GM18511 (cell line): Measurements from ENCODE around the gene CX3CL1.
"Not testable (repeated sequence)": the region's sequence is repeated elsewhere in the genome, so short reads cannot be mapped to it uniquely, and the experiment has no call there.

Experiments
- ATAC-seq: cut with Tn5 transposase; IDR thresholded peaks from one replicate; pipeline ENCODE4 v1.9.1; 2021; ENCODE audit warnings: mild to moderate bottlenecking, moderate library complexity; ENCODE audit not compliant: unreplicated experiment

The CX3CL1 gene

GRCh38 chr16:57356547-57356946 is 15.7 kb upstream of the CX3CL1 start:
- no peak for ATAC-seq

DNA sequence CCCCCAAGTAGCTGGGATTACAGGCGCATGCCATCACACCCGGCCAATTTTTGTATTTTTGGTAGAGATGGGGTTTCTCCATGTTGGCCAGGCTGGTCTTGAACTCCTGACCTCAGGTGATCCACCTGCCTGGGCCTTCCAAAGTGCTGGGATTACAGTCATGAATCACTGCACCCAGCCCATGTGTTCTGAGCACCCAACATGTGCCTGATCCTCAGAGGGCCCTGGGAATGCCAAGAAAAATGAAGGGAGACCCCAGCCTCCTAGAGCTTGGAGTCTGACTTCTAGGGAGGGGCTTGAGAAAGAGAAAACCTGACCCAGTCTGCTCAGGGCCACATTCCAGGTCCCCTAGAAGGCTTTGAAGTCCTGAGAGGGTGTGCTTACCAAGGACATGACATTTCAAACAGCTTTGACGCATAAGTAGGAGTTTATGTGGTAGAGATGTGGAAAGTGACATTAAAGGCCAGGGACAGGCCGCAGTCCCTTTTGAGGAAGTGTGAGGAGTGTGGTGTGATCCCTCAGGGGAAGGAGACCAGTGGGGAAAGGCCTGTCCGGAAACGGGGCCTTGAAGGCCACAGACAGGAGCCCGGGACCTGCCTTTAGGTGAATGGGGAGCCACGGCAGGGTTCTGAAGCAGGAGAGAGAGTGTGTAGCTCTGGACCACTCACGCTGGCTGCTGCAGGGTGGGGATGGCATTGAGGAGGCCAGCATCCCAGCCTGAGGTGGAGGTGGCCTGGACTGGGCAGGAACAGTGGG is 14.8 kb upstream of the CX3CL1 start:
- peak; percentile 56 for ATAC-seq

- ATAC-seq = no peak
Measured at GRCh38 chr16:57358086-57358420, 14.2 kb upstream of the CX3CL1 start.

GRCh38 chr16:57358527-57359095 is 13.7 kb upstream of the CX3CL1 start, which contains the start of gene CCL22:
TSS of gene CCL22 (plus strand) at chr16:57358783. CDS start at chr16:57358817, 34 bp downstream.
- peak; percentile 68 for ATAC-seq

GRCh38 chr16:57360321-57360935 is 11.9 kb upstream of the CX3CL1 start:
- no peak for ATAC-seq

GRCh38 chr16:57361404-57361803 is 10.9 kb upstream of the CX3CL1 start:
- ATAC-seq = no peak

DNA sequence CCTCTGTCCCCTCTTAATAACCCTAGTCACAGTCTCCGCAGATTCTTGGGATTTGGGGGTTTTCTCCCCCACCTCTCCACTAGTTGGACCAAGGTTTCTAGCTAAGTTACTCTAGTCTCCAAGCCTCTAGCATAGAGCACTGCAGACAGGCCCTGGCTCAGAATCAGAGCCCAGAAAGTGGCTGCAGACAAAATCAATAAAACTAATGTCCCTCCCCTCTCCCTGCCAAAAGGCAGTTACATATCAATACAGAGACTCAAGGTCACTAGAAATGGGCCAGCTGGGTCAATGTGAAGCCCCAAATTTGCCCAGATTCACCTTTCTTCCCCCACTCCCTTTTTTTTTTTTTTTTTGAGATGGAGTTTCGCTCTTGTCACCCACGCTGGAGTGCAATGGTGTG is 8.1 kb upstream of the CX3CL1 start:
- no peak for ATAC-seq

- ATAC-seq = no peak
Measured at GRCh38 chr16:57366544-57367040, 5.7 kb upstream of the CX3CL1 start.

DNA sequence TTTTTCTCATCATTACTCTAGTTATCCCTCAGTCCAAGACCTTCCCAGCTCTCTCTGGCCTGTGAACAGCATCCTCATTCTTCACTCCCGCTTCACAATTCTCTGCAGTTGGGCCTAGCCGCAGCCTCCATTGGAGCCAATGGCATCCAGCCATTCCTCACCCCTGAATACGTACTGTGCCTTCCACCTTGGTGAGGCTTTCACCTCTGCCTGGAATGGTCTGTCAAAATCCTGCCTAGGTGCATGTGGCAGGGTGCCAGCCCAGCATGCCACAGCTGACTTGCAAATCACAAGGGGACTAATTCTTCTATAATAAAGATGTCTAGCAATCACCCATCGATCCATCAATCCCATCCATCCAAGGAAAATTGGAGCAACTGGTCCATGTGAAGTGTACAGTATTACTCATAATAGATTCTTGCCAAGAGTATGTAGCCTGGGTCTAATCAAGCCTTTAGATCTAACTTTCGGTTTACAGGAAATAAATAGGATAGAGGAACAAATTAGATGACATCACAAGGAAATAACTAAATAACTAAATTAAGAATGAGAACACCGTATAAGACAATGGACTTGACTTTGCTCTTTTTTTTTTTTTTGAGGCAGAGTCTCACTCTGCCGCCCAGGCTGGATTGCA is 5.1 kb upstream of the CX3CL1 start:
- ATAC-seq = no peak

- no peak for ATAC-seq
Measured at GRCh38 chr16:57371494-57372371, 557 bp upstream of the CX3CL1 start.

DNA sequence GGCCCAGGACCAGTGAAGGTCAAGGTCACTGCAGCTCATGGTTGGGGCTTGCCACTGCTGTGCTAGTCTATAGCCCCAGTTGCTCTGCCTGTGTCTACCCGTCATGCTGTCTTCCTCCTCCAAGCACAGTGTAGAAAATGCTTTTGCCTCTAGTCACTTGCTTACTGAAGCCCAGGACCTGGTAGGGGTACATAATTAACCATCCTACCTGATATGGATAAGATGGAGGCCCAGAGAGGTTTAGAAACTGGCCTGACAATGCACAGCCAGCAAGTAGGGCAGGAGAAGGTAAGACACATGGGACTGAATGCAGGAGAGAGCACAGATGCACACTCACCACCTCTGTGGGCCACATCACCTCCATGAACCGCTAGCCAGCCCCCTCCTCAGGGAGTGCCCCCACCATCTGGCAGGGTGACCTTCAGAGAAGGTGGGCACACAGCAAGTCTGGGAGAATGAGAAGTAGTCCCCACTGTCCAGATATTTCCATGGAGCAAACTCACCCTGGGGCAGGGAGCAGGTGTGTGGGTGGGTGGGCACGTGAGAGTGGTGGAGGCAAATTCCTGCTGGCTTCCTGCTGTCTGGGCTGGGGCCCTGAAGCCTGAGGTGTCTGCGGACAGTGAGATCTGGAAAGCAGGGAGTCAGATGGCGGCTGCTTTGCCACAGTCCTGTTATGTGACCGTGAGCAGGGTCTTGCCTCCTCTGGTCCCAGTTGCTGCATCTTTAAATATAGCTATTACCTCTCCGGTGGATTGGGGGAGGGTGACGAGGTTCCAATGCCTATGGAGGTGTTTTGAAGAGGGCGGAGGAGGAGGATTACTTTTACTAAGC is 1.0 kb downstream of the CX3CL1 start:
- no peak for ATAC-seq

DNA sequence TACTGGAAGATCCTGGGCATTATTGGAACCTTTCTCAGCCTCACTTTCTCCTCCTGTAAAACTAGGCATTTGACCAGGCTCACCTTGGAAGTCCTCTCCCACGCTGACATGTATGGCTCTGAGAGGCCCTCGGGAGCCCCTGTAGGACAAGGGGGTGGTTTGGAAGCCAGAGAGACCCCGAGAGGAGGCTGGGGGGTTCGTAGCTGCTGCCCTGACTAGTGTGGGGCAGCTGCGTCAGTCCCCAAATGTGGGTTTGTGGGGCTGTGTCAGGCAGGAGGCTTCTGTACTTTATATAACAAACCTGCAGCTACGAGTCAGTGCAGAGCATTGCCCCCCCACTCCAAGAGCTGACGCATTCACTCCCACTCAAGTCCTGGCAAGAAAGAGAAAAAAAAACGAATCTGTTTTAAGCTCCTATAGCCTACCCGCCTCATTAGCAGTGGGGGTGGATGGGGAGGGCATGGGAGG is 1.8 kb downstream of the CX3CL1 start:
- ATAC-seq = no peak

GRCh38 chr16:57374925-57375465 is 2.7 kb downstream of the CX3CL1 start:
- not testable (repeated sequence) for ATAC-seq

- ATAC-seq = no peak
Measured at GRCh38 chr16:57376313-57376818, 4.1 kb downstream of the CX3CL1 start.

DNA sequence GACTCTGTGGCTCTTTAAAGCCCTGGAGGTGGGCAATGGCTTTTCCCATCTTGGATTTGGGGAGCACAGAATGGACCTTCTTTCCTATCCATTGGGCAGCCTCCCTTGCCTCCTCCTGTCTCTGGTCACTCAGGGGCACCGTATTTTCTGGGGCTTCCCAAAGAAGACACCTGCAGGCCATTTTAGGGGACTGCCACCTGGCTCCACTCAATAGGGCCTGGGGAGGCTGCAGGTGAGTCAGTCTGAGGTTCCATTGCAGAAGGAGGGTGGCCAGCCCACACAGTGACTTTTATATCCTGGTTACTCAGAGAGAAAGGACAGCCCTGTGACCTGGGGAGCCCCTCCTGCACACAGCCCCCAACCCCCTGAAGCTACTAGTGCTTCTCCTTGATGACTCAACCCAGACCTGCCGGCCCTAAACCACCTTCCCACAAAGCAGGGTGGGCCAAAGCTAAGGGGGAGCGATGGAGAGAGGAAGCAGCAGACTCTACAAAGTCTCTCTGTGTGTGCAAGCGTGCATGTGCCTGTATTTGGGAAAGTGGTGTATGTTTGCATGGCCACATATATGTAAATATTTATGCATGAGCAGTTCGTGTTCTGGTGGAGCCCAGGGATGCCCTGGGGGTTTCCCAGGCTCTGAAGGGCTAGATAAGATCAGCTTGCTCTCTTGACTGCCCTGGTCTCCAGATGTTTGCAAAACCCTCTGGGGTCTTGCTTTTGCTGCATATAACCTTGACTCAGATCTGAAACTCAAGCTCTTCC is 5.0 kb downstream of the CX3CL1 start:
- peak; percentile 85 for ATAC-seq

DNA sequence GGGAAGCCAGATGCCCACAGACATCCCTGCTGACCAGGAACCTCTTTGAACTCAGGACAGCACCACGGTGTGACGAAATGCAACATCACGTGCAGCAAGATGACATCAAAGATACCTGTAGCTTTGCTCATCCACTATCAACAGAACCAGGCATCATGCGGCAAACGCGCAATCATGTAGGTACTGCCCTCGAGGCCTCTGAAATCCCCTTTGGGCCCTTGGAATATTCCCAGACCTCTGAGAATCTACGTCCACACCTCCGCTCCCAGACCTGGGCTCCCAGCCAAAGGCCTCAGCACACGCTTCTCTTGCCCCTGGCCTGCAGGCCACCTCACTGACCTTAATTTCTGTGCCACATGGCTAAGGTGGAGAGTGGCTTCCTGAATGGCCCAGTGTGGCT is 7.3 kb downstream of the CX3CL1 start:
- no peak for ATAC-seq

DNA sequence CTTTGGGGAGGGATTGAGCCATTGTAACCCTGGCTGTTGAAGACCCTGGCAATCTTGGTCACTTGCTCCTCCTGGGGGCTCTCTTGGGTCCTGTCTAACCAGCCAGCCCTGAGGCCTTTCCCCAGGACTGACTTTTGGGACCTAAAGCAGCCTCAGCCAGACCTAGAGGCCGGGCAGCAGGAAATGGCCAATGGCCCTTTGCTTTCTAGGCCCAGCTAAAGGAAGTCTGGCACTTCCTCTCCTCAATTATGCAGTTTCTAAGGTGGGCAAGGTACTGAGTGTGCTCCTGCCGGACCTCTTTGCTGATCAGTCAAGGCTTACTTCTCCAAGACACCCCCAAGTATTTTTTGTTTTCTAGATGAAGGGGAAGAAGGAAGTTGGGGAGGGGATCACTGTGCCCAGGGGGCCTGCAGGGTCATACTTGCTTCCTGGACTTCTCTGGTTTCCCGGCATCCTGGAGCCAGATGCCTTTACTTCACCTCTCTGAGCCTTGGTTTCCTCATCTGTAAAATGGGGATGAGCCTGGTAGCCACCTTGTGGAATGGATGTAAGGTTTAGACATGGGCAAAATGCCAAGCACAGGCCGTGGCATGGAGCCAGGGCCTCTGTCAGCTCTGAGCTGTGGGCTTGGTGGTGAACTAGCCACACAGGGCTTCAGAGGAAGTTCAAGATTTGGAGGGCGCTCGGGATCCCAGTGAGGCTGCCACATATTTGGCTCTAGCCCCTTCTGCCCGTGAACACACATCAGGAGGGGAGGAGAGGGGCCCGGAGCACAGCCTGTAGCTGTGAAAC is 8.6 kb downstream of the CX3CL1 start:
- ATAC-seq = no peak
